ENCODE data around the gene AURKA. TPM values are rescaled to one million over a fixed set of nuclear protein-coding genes. Genes with fewer than 3 reads are reported as not detected.

AURKA gene
- total RNA-seq, 1 experiment from 2014 or later = 92.0 TPM

GRCh38 chr20:56323206-56323605 lies 68.8 kb downstream of the AURKA start:
- no peaks in the 10 kb centered on the region for H3K36me3 ChIP-seq (ENCODE audit: low read depth)
- H3F3A ChIP-seq (ENCODE audit: insufficient read depth, low read depth) = no peaks in the 10 kb centered on the region
- no peaks in the 10 kb centered on the region for H3K9me2 ChIP-seq (ENCODE audit: insufficient read depth)
- H3K4me1 ChIP-seq (replicated peaks; ENCODE audit: insufficient read depth) = no peaks in the 10 kb centered on the region
- H3K4me2 ChIP-seq = no peak overlapping the region
- POLR2A ChIA-PET (ENCODE audit: unreplicated experiment) = no interaction called here
- no peak overlapping the region for H3K4me3 ChIP-seq
- no peak overlapping the region for H2AFZ ChIP-seq
- DNase-seq = no peak
- intact Hi-C loops (cut with micrococcal nuclease; ENCODE audit: unreplicated experiment) = no loop called here
- H3K9me3 ChIP-seq (ENCODE audit: insufficient read depth, low read depth) = no peaks in the 10 kb centered on the region
- H3K27me3 ChIP-seq (ENCODE audit: insufficient read depth, low read depth) = peaks cover 64% of the 10 kb centered on the region
- BruUV-seq (replicated peaks) = no TSS peak
- no peaks in the 10 kb centered on the region for H3K79me2 ChIP-seq (ENCODE audit: low read depth)
- TF ChIP-seq CTCF (conservative IDR thresholded peaks at IDR 0.05) (no peak), EZH2 (IDR thresholded peaks at IDR 0.05; ENCODE audit: low read depth) (no peak)
- H4K20me1 ChIP-seq (ENCODE audit: insufficient read depth) = no peaks in the 10 kb centered on the region
- CTCF ChIA-PET = no interaction called here
- no peak overlapping the region for H3K27ac ChIP-seq

DNA sequence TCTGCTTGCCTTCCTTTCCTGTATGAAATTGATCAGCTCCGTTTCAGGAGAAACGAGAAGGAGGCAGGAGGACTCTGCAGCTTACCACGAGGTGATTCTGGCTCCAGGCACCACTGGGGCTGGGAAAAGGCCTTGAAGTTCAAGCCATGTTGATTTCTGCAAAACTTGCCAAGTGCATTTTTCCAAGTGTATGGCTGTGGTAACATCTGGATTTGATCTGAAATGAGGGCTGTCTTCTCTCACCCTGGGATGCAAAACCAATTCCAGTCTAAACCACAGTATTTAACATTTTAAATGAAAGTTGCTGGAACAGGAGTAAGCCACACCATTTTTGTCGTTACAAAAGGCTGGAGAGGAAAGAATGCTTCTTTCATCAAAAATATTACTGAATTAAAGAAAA lies 69.3 kb downstream of the AURKA start:
- no peaks in the 10 kb centered on the region for H3K9me3 ChIP-seq (ENCODE audit: insufficient read depth, low read depth)
- no peak overlapping the region for H2AFZ ChIP-seq
- no peaks in the 10 kb centered on the region for H3K36me3 ChIP-seq (ENCODE audit: low read depth)
- TF ChIP-seq EZH2 (IDR thresholded peaks at IDR 0.05; ENCODE audit: low read depth) (no peak), CTCF (conservative IDR thresholded peaks at IDR 0.05) (no peak)
- no peaks in the 10 kb centered on the region for H3K4me1 ChIP-seq (replicated peaks; ENCODE audit: insufficient read depth)
- H3F3A ChIP-seq (ENCODE audit: insufficient read depth, low read depth) = no peaks in the 10 kb centered on the region
- no peaks in the 10 kb centered on the region for H4K20me1 ChIP-seq (ENCODE audit: insufficient read depth)
- no TSS peak for BruUV-seq (replicated peaks)
- H3K79me2 ChIP-seq (ENCODE audit: low read depth) = no peaks in the 10 kb centered on the region
- no peaks in the 10 kb centered on the region for H3K9me2 ChIP-seq (ENCODE audit: insufficient read depth)
- CTCF ChIA-PET = no interaction called here
- H3K4me2 ChIP-seq = no peak overlapping the region
- H3K27me3 ChIP-seq (ENCODE audit: insufficient read depth, low read depth) = peaks cover 69% of the 10 kb centered on the region
- H3K27ac ChIP-seq = no peak overlapping the region
- H3K4me3 ChIP-seq = no peak overlapping the region
- intact Hi-C loops (cut with micrococcal nuclease; ENCODE audit: unreplicated experiment) = no loop called here
- POLR2A ChIA-PET (ENCODE audit: unreplicated experiment) = no interaction called here
- DNase-seq = no peak

Other genes starting within 250 kb of the AURKA start
- gene MC3R, start 143.5 kb downstream of the AURKA start, total RNA-seq (2021) = not detected in 2 replicates
- gene FAM210B, start 33.2 kb downstream of the AURKA start, total RNA-seq (2021) = 18.9 and 21.4 TPM in 2 replicates
- gene CSTF1, start 430 bp upstream of the AURKA start, total RNA-seq (2021) = 39.6 and 50.0 TPM in 2 replicates
- 0.15 TPM in 1 of 2 replicates, not detected in the other for gene CASS4, start 20.0 kb upstream of the AURKA start, total RNA-seq (2021)
- 96.2 and 108 TPM in 2 replicates for gene RTF2, start 76.4 kb upstream of the AURKA start, total RNA-seq (2021)
- gene FAM209A, start 132.5 kb upstream of the AURKA start, total RNA-seq (2021) = not detected in 2 replicates
- gene FAM209B, start 141.0 kb upstream of the AURKA start, total RNA-seq (2021) = not detected in 2 replicates
- 27.8 and 34.8 TPM in 2 replicates for gene TFAP2C, start 237.1 kb upstream of the AURKA start, total RNA-seq (2021)